ENCODE data around the gene KRT17. TPM values are rescaled to one million over a fixed set of nuclear protein-coding genes. Genes with fewer than 3 reads are reported as not detected.
A peak's percentile ranks its signal among the peaks of the same experiment; 100 is the strongest.

KRT17 gene
- total and polyA plus RNA-seq, 9 of the 15 experiments (the other 6 are each of a cell fraction or from before 2014, with no cell fraction given) = 0.23 to 0.25 TPM; not detected in 7

GRCh38 chr17:41666237-41666641, 41.9 kb upstream of the KRT17 start (continued):
- TF ChIP-seq ILK (tag; IDR thresholded peaks at IDR 0.05; ENCODE audit: borderline replicate concordance, low read depth) (no peak), DACH1 (IDR thresholded peaks at IDR 0.05; ENCODE audit: partially characterized antibody) (peak; percentile 31), ZNF239 (CRISPR knock-in tag; IDR thresholded peaks at IDR 0.05) (no peak), TEAD4 (IDR thresholded peaks at IDR 0.05; ENCODE audit: low read length) (no peak), TEAD4 (CRISPR knock-in tag; IDR thresholded peaks at IDR 0.05; ENCODE audit: borderline replicate concordance) (no peak), THRA (IDR thresholded peaks at IDR 0.05) (no peak), BRD4 (IDR thresholded peaks at IDR 0.05) (no peak), ZFPM2 (CRISPR knock-in tag; IDR thresholded peaks at IDR 0.05) (no peak), SAFB (IDR thresholded peaks at IDR 0.05; ENCODE audit: borderline replicate concordance, low read depth, low read length) (no peak), TCF7L2 (IDR thresholded peaks at IDR 0.05; ENCODE audit: low read depth, low read length) (no peak), ZFP36 (IDR thresholded peaks at IDR 0.05; ENCODE audit: low read depth, low read length, partially characterized antibody) (peak; percentile 48), FOSL1 (tag; conservative IDR thresholded peaks at IDR 0.05) (0 out of 2 replicates have a peak, but pooled peaks have one; percentile 22), ZNF197 (CRISPR knock-in tag; IDR thresholded peaks at IDR 0.05; ENCODE audit: low read depth) (no peak), ZNF347 (CRISPR knock-in tag; IDR thresholded peaks at IDR 0.05; ENCODE audit: low read depth) (no peak), CBX5 (IDR thresholded peaks at IDR 0.05; ENCODE audit: borderline replicate concordance, low read depth) (no peak), ZNF830 (CRISPR knock-in tag; IDR thresholded peaks at IDR 0.05) (no peak), BCLAF1 (IDR thresholded peaks at IDR 0.05; ENCODE audit: borderline replicate concordance in 1 of 2, control insufficient read depth in 1 of 2, low read depth in 2 of 2, low read length in 1 of 2) (no peak), CBX8 (IDR thresholded peaks at IDR 0.05; ENCODE audit: borderline replicate concordance, extremely low read depth, low read depth, low read length, poor library complexity, severe bottlenecking) (no peak)
- TF ChIP-seq, protein P1, sequence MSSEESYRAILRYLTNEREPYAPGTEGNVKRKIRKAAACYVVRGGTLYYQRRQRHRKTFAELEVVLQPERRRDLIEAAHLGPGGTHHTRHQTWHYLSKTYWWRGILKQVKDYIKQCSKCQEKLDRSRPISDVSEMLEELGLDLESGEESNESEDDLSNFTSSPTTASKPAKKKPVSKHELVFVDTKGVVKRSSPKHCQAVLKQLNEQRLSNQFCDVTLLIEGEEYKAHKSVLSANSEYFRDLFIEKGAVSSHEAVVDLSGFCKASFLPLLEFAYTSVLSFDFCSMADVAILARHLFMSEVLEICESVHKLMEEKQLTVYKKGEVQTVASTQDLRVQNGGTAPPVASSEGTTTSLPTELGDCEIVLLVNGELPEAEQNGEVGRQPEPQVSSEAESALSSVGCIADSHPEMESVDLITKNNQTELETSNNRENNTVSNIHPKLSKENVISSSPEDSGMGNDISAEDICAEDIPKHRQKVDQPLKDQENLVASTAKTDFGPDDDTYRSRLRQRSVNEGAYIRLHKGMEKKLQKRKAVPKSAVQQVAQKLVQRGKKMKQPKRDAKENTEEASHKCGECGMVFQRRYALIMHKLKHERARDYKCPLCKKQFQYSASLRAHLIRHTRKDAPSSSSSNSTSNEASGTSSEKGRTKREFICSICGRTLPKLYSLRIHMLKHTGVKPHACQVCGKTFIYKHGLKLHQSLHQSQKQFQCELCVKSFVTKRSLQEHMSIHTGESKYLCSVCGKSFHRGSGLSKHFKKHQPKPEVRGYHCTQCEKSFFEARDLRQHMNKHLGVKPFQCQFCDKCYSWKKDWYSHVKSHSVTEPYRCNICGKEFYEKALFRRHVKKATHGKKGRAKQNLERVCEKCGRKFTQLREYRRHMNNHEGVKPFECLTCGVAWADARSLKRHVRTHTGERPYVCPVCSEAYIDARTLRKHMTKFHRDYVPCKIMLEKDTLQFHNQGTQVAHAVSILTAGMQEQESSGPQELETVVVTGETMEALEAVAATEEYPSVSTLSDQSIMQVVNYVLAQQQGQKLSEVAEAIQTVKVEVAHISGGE (CRISPR knock-in tag; IDR thresholded peaks at IDR 0.05) = peak in 1 of 3 experiments; percentile 25; a peak in 1 of 6 replicates
